ENCODE data around the gene SPRYD7. TPM values are rescaled to one million over a fixed set of nuclear protein-coding genes. Genes with fewer than 3 reads are reported as not detected.
"Not testable (repeated sequence)": the region's sequence is repeated elsewhere in the genome, so short reads cannot be mapped to it uniquely, and the experiment has no call there.

Gene SPRYD7
- total RNA-seq, 1 donor from 2014 or later, result 10.3 TPM

DNA sequence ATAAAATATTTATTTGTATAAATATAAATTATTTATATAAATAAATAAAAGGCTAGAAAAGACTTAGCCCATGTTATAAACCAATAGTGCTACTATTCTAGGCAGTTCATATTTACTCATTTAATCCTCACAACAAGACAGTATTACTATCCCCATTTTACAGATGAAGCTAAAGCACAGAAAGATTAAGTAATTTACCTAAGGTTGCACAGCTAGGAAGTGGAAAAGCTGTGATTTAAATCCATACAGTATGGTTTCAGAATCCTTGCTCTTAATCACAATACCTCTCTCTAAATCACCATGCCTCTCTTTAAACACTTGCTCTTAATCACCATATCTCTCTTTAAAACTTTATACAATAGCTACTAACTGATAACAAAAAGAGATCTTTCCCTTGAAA lies 13.8 kb downstream of the SPRYD7 start:
- FAIRE-seq (peak; percentile 64), DNase-seq (ENCODE audit: low read depth) (no peak)
- Mint-ChIP-seq H3K4me3 (ENCODE audit: unreplicated experiment) (no peak overlapping the region), H3K9me3 (ENCODE audit: unreplicated experiment) (no peaks in the 10 kb centered on the region), H3K27me3 (ENCODE audit: low read depth, unreplicated experiment) (no peaks in the 10 kb centered on the region), H3K4me1 (ENCODE audit: low read depth, unreplicated experiment) (no peaks in the 10 kb centered on the region), H3K36me3 (ENCODE audit: low read depth, unreplicated experiment) (peaks cover 10% of the 10 kb centered on the region), H3K27ac (ENCODE audit: unreplicated experiment) (no peak overlapping the region)
- Histone ChIP-seq H3K27me3 (ENCODE audit: insufficient read depth, low read length) (no peaks in the 10 kb centered on the region), H2AFZ (ENCODE audit: low read depth, low read length) (no peak overlapping the region), H3K79me2 (ENCODE audit: insufficient read depth, low read length) (no peaks in the 10 kb centered on the region), H4K20me1 (ENCODE audit: insufficient read depth, low read length) (no peaks in the 10 kb centered on the region), H3K4me2 (ENCODE audit: low read length) (no peak overlapping the region), H3K36me3 (ENCODE audit: insufficient read depth, low read length) (peaks cover 14% of the 10 kb centered on the region), H3K27ac (ENCODE audit: low read depth, low read length) (no peak overlapping the region), H3K9ac (ENCODE audit: low read length) (no peak overlapping the region), H3K4me3 (ENCODE audit: insufficient read depth, low read depth, low read length) (no peak overlapping the region), H3K4me1 (ENCODE audit: insufficient read depth, low read length) (peaks cover 3% of the 10 kb centered on the region), H3K9me3 (ENCODE audit: insufficient read depth, low read depth, low read length) (no peaks in the 10 kb centered on the region)
- TF ChIP-seq, protein P1, sequence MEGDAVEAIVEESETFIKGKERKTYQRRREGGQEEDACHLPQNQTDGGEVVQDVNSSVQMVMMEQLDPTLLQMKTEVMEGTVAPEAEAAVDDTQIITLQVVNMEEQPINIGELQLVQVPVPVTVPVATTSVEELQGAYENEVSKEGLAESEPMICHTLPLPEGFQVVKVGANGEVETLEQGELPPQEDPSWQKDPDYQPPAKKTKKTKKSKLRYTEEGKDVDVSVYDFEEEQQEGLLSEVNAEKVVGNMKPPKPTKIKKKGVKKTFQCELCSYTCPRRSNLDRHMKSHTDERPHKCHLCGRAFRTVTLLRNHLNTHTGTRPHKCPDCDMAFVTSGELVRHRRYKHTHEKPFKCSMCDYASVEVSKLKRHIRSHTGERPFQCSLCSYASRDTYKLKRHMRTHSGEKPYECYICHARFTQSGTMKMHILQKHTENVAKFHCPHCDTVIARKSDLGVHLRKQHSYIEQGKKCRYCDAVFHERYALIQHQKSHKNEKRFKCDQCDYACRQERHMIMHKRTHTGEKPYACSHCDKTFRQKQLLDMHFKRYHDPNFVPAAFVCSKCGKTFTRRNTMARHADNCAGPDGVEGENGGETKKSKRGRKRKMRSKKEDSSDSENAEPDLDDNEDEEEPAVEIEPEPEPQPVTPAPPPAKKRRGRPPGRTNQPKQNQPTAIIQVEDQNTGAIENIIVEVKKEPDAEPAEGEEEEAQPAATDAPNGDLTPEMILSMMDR (IDR thresholded peaks at IDR 0.05; ENCODE audit: insufficient read depth, low read depth, low read length), result no peak
- TF ChIP-seq EZH2 (IDR thresholded peaks at IDR 0.05; ENCODE audit: insufficient read depth, low read length), result no peak

- H3K27me3 ChIP-seq (ENCODE audit: insufficient read depth, low read length); H3K9ac ChIP-seq (ENCODE audit: low read length); H3K4me1 ChIP-seq (ENCODE audit: insufficient read depth, low read length); H2AFZ ChIP-seq (ENCODE audit: low read depth, low read length); FAIRE-seq; H3K27ac ChIP-seq (ENCODE audit: low read depth, low read length); H3K9me3 ChIP-seq (ENCODE audit: insufficient read depth, low read depth, low read length); H3K4me2 ChIP-seq (ENCODE audit: low read length); H3K4me3 Mint-ChIP-seq (ENCODE audit: unreplicated experiment); H3K79me2 ChIP-seq (ENCODE audit: insufficient read depth, low read length); H3K4me1 Mint-ChIP-seq (ENCODE audit: low read depth, unreplicated experiment); H3K27ac Mint-ChIP-seq (ENCODE audit: unreplicated experiment); H3K27me3 Mint-ChIP-seq (ENCODE audit: low read depth, unreplicated experiment); DNase-seq (ENCODE audit: low read depth); H4K20me1 ChIP-seq (ENCODE audit: insufficient read depth, low read length); H3K9me3 Mint-ChIP-seq (ENCODE audit: unreplicated experiment); H3K4me3 ChIP-seq (ENCODE audit: insufficient read depth, low read depth, low read length): not testable (repeated sequence)
- H3K36me3 ChIP-seq (ENCODE audit: insufficient read depth, low read length), result peaks cover 21% of the 10 kb centered on the region
- H3K36me3 Mint-ChIP-seq (ENCODE audit: low read depth, unreplicated experiment), result peaks cover 13% of the 10 kb centered on the region
Measured at GRCh38 chr13:49920969-49921368, 15.2 kb downstream of the SPRYD7 start.

GRCh38 chr13:49918106-49918505 lies 18.0 kb downstream of the SPRYD7 start:
- H3K4me1 Mint-ChIP-seq (ENCODE audit: low read depth, unreplicated experiment); H3K9me3 Mint-ChIP-seq (ENCODE audit: unreplicated experiment); H3K9me3 ChIP-seq (ENCODE audit: insufficient read depth, low read depth, low read length); H3K4me2 ChIP-seq (ENCODE audit: low read length); H3K27me3 ChIP-seq (ENCODE audit: insufficient read depth, low read length); FAIRE-seq; H4K20me1 ChIP-seq (ENCODE audit: insufficient read depth, low read length); H3K79me2 ChIP-seq (ENCODE audit: insufficient read depth, low read length); H3K27ac Mint-ChIP-seq (ENCODE audit: unreplicated experiment); H3K4me3 Mint-ChIP-seq (ENCODE audit: unreplicated experiment); H2AFZ ChIP-seq (ENCODE audit: low read depth, low read length); DNase-seq (ENCODE audit: low read depth); H3K9ac ChIP-seq (ENCODE audit: low read length); H3K4me3 ChIP-seq (ENCODE audit: insufficient read depth, low read depth, low read length); H3K27ac ChIP-seq (ENCODE audit: low read depth, low read length); H3K4me1 ChIP-seq (ENCODE audit: insufficient read depth, low read length); H3K27me3 Mint-ChIP-seq (ENCODE audit: low read depth, unreplicated experiment): not testable (repeated sequence)
- peaks cover 11% of the 10 kb centered on the region for H3K36me3 Mint-ChIP-seq (ENCODE audit: low read depth, unreplicated experiment)
- H3K36me3 ChIP-seq (ENCODE audit: insufficient read depth, low read length), result peaks cover 24% of the 10 kb centered on the region

GRCh38 chr13:49914947-49915346 lies 21.2 kb downstream of the SPRYD7 start:
- H4K20me1 ChIP-seq (ENCODE audit: insufficient read depth, low read length), result no peaks in the 10 kb centered on the region
- DNase-seq (ENCODE audit: low read depth), result no peak
- H3K4me2 ChIP-seq (ENCODE audit: low read length), result no peak overlapping the region
- peaks cover 19% of the 10 kb centered on the region for H3K36me3 ChIP-seq (ENCODE audit: insufficient read depth, low read length)
- no peak for FAIRE-seq
- Mint-ChIP-seq H3K4me3 (ENCODE audit: unreplicated experiment) (no peak overlapping the region), H3K27me3 (ENCODE audit: low read depth, unreplicated experiment) (no peaks in the 10 kb centered on the region), H3K36me3 (ENCODE audit: low read depth, unreplicated experiment) (peaks cover 12% of the 10 kb centered on the region), H3K4me1 (ENCODE audit: low read depth, unreplicated experiment) (no peaks in the 10 kb centered on the region), H3K9me3 (ENCODE audit: unreplicated experiment) (no peaks in the 10 kb centered on the region), H3K27ac (ENCODE audit: unreplicated experiment) (no peak overlapping the region)
- H3K4me1 ChIP-seq (ENCODE audit: insufficient read depth, low read length), result no peaks in the 10 kb centered on the region
- no peaks in the 10 kb centered on the region for H3K9me3 ChIP-seq (ENCODE audit: insufficient read depth, low read depth, low read length)
- no peak overlapping the region for H3K4me3 ChIP-seq (ENCODE audit: insufficient read depth, low read depth, low read length)
- H3K79me2 ChIP-seq (ENCODE audit: insufficient read depth, low read length), result no peaks in the 10 kb centered on the region
- H3K27ac ChIP-seq (ENCODE audit: low read depth, low read length), result no peak overlapping the region
- no peak for TF ChIP-seq EZH2 (IDR thresholded peaks at IDR 0.05; ENCODE audit: insufficient read depth, low read length)
- TF ChIP-seq, protein P1 (IDR thresholded peaks at IDR 0.05; ENCODE audit: insufficient read depth, low read depth, low read length), result no peak
- H3K27me3 ChIP-seq (ENCODE audit: insufficient read depth, low read length), result no peaks in the 10 kb centered on the region
- H3K9ac ChIP-seq (ENCODE audit: low read length), result no peak overlapping the region
- no peak overlapping the region for H2AFZ ChIP-seq (ENCODE audit: low read depth, low read length)

All from astrocyte (in vitro differentiated cells and primary cell).